ENCODE data around the gene XPA.

XPA gene

GRCh38 chr9:97721396-97721795 is 24.3 kb upstream of the XPA start:
- TF ChIP-seq RAD21 (IDR thresholded peaks at IDR 0.05; ENCODE audit: low read depth) (no peak), TAF1 (IDR thresholded peaks at IDR 0.05; ENCODE audit: low read depth) (no peak), NFIC (IDR thresholded peaks at IDR 0.05) (no peak), MAX (IDR thresholded peaks at IDR 0.05) (no peak), FOXM1 (IDR thresholded peaks at IDR 0.05; ENCODE audit: borderline replicate concordance, low read depth) (no peak), ZBTB7A (IDR thresholded peaks at IDR 0.05; ENCODE audit: low read depth) (no peak), CEBPB (IDR thresholded peaks at IDR 0.05) (no peak), EGR1 (IDR thresholded peaks at IDR 0.05) (no peak), EP300 (IDR thresholded peaks at IDR 0.05; ENCODE audit: borderline replicate concordance) (no peak), TCF12 (IDR thresholded peaks at IDR 0.05; ENCODE audit: low read depth) (no peak)
- TF ChIP-seq, protein P1, sequence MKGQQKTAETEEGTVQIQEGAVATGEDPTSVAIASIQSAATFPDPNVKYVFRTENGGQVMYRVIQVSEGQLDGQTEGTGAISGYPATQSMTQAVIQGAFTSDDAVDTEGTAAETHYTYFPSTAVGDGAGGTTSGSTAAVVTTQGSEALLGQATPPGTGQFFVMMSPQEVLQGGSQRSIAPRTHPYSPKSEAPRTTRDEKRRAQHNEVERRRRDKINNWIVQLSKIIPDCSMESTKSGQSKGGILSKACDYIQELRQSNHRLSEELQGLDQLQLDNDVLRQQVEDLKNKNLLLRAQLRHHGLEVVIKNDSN (IDR thresholded peaks at IDR 0.05) = no peak
- TF ChIP-seq, protein P2, sequence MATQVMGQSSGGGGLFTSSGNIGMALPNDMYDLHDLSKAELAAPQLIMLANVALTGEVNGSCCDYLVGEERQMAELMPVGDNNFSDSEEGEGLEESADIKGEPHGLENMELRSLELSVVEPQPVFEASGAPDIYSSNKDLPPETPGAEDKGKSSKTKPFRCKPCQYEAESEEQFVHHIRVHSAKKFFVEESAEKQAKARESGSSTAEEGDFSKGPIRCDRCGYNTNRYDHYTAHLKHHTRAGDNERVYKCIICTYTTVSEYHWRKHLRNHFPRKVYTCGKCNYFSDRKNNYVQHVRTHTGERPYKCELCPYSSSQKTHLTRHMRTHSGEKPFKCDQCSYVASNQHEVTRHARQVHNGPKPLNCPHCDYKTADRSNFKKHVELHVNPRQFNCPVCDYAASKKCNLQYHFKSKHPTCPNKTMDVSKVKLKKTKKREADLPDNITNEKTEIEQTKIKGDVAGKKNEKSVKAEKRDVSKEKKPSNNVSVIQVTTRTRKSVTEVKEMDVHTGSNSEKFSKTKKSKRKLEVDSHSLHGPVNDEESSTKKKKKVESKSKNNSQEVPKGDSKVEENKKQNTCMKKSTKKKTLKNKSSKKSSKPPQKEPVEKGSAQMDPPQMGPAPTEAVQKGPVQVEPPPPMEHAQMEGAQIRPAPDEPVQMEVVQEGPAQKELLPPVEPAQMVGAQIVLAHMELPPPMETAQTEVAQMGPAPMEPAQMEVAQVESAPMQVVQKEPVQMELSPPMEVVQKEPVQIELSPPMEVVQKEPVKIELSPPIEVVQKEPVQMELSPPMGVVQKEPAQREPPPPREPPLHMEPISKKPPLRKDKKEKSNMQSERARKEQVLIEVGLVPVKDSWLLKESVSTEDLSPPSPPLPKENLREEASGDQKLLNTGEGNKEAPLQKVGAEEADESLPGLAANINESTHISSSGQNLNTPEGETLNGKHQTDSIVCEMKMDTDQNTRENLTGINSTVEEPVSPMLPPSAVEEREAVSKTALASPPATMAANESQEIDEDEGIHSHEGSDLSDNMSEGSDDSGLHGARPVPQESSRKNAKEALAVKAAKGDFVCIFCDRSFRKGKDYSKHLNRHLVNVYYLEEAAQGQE (IDR thresholded peaks at IDR 0.05; ENCODE audit: low read depth) = no peak

GRCh38 chr9:97717866-97718265 is 20.7 kb upstream of the XPA start:
- TF ChIP-seq MAX (IDR thresholded peaks at IDR 0.05) = no peak
- TF ChIP-seq, protein P1 (IDR thresholded peaks at IDR 0.05) = no peak
- no peak for TF ChIP-seq FOXM1 (IDR thresholded peaks at IDR 0.05; ENCODE audit: borderline replicate concordance, low read depth)
- TF ChIP-seq YY1 (IDR thresholded peaks at IDR 0.05; ENCODE audit: low read depth) = no peak
- TF ChIP-seq TEAD4 (IDR thresholded peaks at IDR 0.05) = no peak
- no peak for TF ChIP-seq TAF1 (IDR thresholded peaks at IDR 0.05; ENCODE audit: low read depth)
- TF ChIP-seq NFIC (IDR thresholded peaks at IDR 0.05) = no peak
- TF ChIP-seq ZBTB7A (IDR thresholded peaks at IDR 0.05; ENCODE audit: low read depth) = no peak
- TF ChIP-seq, protein P2 (IDR thresholded peaks at IDR 0.05; ENCODE audit: low read depth) = no peak
- TF ChIP-seq RAD21 (IDR thresholded peaks at IDR 0.05; ENCODE audit: low read depth) = no peak
- TF ChIP-seq EGR1 (IDR thresholded peaks at IDR 0.05) = no peak
- TF ChIP-seq EP300 (IDR thresholded peaks at IDR 0.05; ENCODE audit: borderline replicate concordance) = no peak
- no peak for TF ChIP-seq CEBPB (IDR thresholded peaks at IDR 0.05)
- TF ChIP-seq CREB1 (IDR thresholded peaks at IDR 0.05; ENCODE audit: low read depth) = no peak
- no peak for TF ChIP-seq TCF12 (IDR thresholded peaks at IDR 0.05; ENCODE audit: low read depth)

DNA sequence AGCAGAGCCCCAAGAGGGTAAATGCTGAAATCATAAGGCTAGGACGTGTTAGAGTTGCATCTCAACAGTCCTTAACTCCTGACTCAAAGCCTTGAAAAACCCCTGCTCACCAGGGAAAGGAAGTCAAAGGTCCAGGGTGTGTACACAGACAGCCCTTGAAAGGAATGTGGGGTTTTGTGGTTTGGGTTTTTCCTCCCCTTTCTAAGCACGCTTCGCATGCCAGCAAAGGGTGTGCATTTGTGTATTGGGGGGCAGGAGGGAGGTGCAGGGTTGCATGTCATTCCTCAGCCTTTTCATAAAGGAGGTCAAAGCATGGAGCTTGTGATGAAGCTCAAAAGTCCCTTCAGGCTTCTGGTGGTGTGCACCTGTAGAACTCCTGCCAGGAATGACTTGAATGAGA is 17.3 kb upstream of the XPA start:
- TF ChIP-seq, protein P2 (IDR thresholded peaks at IDR 0.05; ENCODE audit: low read depth) = no peak
- peak; percentile 52 for TF ChIP-seq TEAD4 (IDR thresholded peaks at IDR 0.05)

GRCh38 chr9:97711223-97711626 is 14.1 kb upstream of the XPA start:
- TF ChIP-seq, protein P2 (IDR thresholded peaks at IDR 0.05; ENCODE audit: low read depth) = no peak
- TF ChIP-seq FOXM1 (IDR thresholded peaks at IDR 0.05; ENCODE audit: borderline replicate concordance, low read depth) (no peak), RAD21 (IDR thresholded peaks at IDR 0.05; ENCODE audit: low read depth) (no peak), CREB1 (IDR thresholded peaks at IDR 0.05; ENCODE audit: low read depth) (no peak)
